SKM-1 (cell line): ENCODE data around the gene BLOC1S3.

ENCODE experiments used
- DNase-seq: peaks from one replicate; lab custom pipeline; 2025; ENCODE audit not compliant: unreplicated experiment; lab: John Stamatoyannopoulos, UW

Gene BLOC1S3

GRCh38 chr19:45178262-45179071 is at the start of gene BLOC1S3:
Gene BLOC1S3, plus strand, starts transcription at chr19:45178784. Its CDS starts 513 bp downstream, at chr19:45179297.
- peak; percentile 95 for DNase-seq

GRCh38 chr19:45128806-45129205 is 49.8 kb upstream of the BLOC1S3 start:
- no peak for DNase-seq

- DNase-seq: no peak
Measured at GRCh38 chr19:45130236-45130635, 48.3 kb upstream of the BLOC1S3 start.

DNA sequence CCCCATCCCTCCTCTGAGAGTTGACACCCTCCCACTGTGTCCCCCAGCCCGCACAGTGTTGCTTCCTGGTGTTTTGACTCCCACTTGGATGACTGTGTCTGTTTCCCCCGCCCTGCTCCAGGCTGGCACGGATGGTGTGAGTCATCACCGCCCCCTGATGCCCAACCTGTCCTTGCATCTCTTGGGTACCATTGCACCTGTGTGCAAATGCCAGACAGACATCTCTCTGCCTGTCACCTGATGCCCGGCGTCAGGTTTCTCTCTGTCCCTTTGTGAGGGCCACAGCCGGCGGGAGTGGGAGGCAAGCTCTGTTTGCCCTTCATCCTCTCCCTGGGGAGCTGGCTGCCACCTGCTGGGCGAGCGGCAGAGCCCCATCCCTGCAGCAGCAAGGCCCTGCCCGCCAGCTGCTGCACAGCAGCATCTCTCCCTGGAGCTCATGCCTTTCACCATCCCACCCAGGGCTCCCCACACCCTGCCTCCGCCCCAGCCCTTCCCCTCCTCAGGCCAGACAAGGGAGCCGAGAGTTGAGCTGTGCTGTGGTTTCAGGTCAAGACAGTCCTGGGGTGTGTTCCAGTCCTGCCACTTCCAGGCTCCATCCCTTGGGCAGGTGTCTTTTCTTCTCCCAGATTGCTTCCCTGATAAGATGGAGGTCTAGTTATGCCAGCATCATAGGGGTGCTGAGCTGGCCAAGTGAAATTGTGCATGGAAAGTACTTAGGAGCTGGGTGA is 47.5 kb upstream of the BLOC1S3 start:
- no peak for DNase-seq

DNA sequence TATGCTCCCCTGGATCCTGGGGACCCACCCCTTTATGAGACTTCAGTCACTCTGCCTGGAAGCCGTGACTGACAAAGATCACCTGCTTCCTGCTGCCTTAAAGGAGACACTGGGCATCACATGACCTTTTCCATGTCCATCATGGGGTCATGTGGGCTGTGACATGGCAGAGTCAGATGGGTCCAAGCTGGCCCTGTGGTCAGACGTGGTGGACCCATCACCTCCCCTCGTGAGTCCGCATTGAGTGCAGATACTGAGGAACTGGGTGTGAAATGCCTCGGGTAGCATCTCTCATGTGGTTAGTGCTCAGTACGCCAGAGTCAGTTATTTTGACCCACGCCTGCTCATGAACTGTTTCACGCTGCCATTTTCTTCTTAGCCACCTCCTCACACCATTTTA is 44.9 kb upstream of the BLOC1S3 start:
- DNase-seq: no peak

- DNase-seq: no peak
Measured at GRCh38 chr19:45135176-45135885, 43.3 kb upstream of the BLOC1S3 start.

DNA sequence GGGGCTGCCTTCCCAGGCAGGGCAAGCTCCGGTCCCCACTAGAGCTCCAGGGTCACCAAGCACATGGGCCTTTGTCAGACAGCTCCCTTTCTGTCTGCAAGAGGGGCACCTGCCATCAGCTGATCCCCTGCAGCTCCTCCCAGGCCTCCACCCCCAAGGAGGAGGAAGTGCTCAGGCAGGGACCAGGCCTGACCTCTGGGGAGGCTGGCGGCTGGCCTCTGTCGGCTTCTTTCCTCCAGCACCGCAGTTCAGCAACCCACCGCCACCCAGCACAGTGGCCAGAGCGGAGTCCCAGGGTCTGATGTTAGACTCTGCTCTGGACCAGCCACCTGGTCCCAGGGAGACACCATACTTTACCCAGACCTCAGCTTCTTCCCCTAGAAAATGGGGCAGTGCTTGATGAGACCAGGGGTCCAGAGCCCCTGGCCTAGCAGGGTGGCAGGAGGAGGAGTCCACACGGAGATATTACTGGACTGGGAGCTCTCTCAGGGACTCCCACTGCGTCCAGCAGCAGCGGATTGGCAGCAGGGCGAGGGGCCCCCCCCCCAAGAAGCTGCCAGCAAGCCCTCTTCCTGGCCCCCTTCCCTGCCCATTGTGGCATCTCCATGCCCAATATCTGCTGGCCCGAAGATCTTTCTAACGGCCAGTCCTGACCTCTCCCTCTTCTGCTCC is 41.9 kb upstream of the BLOC1S3 start:
- DNase-seq: no peak

DNA sequence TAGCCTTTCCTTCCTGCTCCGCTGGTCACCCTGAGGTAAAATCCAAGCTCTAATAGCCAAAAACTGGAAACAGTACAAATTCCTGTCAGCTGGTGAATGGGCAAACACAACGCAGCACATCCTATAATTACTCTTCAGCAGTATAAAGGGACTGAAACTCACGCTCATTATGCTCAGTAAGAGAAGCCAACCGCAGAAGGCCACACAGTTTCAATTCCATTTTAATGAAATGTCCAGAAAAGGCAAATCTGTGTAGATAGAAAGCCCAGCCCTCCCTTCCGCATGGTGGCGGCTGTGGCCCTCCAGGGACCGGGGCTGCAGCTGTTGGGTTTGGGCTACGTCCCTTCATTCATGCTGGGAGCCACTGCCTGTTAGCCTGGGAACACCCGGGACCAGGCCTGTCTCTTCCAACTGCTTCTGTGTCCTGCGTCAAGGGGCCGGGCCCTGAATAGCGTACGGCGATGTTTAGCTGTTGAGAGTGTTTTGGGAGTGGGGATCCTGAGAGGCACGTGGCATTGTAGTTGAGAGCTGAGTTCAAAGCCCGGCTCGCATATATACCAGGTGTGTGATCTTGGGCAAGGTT is 41.3 kb upstream of the BLOC1S3 start:
- no peak for DNase-seq

- DNase-seq: no peak
Measured at GRCh38 chr19:45138303-45138751, 40.3 kb upstream of the BLOC1S3 start.

GRCh38 chr19:45139286-45140143 is 39.1 kb upstream of the BLOC1S3 start:
- no peak for DNase-seq

DNA sequence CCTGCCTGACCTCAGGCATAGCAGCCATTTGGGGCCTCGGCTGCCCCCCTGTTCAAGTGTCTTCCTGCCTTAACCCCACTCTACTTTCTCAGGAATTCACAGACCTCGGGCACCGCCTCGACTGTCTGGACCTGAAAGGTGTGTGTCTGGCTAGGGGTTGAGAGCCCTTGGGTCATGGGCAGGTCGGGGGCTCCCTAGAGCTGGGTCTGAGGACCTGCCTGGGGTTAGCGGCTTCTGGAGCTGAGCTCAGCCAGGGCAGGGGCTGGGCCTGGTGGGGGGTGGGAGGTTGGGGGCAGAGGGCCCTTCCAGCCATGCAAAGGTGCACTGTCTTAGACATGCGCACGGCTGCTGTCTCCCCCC is 38.5 kb upstream of the BLOC1S3 start:
- DNase-seq: no peak

GRCh38 chr19:45140533-45140932 is 38.1 kb upstream of the BLOC1S3 start:
- no peak for DNase-seq

- no peak for DNase-seq
Measured at GRCh38 chr19:45141203-45141900, 37.2 kb upstream of the BLOC1S3 start.

DNA sequence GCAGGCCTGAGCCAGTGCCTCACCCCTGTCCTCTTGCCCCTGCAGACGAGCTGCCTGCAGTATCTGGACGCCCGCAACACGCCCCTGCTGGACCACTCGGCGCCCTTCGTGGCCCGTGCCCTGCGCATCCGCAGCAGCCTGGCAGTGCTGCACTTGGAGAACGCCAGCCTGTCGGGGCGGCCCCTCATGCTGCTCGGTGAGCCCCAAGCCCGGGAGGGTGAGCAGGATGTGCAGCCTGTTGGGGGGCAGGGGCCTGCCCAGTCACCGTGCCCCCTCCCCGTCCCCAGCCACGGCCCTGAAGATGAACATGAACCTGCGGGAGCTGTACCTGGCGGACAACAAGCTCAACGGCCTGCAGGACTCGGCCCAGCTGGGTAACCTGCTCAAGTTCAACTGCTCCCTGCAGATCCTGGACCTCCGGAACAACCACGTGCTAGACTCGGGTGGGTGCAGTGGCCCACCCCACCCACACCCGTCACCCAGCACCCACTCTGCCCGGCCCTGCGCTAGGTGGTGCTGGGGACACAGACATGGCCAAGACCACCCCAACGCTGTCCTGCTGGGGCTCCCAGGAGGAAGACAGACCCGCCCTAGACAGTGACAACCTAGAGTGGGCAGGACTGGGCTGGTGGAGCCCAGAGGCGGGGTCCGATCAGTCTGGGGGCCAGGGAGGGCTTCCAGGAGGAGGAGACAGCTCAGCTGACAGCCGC is 36.4 kb upstream of the BLOC1S3 start:
- no peak for DNase-seq

GRCh38 chr19:45142726-45143110 is 35.9 kb upstream of the BLOC1S3 start:
- DNase-seq: no peak

- DNase-seq: no peak
Measured at GRCh38 chr19:45144431-45145269, 33.9 kb upstream of the BLOC1S3 start.

- no peak for DNase-seq
Measured at GRCh38 chr19:45145270-45146189, 33.1 kb upstream of the BLOC1S3 start.
